DMS153 treated with DMSO at 0.1 percent for 48 hours (cell line): Measurements from ENCODE around the gene ZNF850.
A peak's percentile ranks its signal among the peaks of the same experiment; 100 is the strongest.
"Not testable (repeated sequence)": the region's sequence is repeated elsewhere in the genome, so short reads cannot be mapped to it uniquely, and the experiment has no call there.

Source experiments
- DNase-seq: peaks from one replicate; lab custom pipeline; 2025; ENCODE audit not compliant: unreplicated experiment; lab: John Stamatoyannopoulos, UW

Gene ZNF850

DNA sequence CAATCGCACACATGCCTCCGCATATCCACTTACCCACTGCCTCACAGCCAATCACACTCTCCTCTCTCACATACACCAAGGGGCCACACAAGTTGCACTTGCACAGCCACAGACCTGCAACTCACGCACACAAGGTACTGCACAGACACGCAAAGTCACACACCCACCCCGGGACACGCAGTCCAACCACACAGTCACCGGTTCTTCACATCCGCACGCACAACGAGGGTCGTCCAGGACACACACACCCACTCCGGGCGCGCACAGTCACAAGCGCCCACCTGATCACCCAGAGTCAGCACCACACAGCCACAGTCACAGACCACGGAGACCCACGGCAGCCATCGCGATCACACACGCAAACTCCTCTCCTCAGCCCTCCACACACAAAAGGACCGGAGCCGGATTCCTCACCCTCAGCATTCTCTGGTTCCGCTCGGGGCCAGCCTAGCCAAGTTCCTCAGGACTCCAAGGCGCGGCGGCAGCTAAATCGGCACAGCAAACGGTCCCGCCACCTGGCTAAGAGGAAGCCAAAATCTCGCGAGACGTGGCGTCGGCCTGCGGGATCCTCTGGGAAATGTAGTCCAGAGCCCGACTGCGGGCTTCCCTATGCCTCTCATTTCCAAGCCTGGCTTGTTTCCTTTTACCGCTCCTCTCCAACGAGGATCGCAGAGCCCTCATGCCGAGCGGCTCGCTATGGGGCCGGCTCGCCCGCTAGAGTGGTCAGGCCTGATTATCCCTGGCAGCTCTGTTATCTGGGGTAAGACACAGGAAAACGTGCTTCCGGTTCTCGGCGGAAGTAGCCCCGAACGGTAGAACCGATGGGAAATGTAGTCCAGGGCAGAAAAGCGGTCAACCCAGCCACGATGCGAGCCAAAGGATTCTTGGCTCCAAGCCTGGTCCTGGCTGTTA is at the start of gene ZNF850:
TSS of gene ZNF850 (minus strand) at position 497 of the 912 bp plus-strand sequence. CDS start 10,201 bp downstream, outside the sequence.
- peak; percentile 89 for DNase-seq

DNA sequence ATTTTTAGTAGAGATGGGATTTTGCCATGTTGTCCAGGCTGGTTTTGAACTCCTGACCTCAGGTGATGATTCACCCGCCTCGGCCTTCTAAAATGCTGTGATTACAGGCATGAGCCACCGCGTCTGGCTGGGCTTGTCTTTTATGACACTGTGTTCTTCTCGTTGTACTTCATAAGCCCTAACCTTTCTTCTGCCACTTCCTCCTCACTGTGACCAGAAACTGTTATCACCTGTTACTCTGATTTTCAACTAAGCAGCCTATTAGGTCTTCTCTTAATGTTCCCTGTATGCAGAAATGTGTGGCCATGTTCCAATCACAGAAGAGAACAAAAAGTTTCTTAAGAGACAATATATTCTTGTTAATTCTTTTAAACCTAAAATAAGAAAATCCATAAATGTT is 49.2 kb upstream of the ZNF850 start:
- DNase-seq = no peak

DNA sequence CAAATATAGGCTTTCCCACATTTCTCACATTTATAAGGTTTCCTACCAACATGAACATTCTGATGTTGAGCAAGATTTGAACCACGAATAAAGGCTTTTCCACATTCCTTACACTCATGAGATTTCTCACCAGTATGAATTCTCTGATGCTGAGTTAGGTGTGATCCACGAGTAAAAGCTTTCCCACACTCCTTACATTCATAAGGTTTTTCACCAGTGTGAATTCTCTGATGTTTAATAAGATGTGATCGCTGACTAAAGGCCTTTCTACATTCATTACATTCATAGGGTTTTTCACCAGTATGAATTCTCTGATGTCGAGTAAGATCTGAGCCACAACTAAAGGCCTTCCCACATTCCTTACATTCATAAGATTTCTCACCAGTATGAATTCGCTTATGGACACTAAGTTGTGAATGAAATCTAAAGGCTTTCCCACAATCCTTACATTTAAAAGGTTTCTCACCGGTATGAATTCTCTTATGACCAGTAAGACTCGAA is 46.6 kb upstream of the ZNF850 start:
- no peak for DNase-seq

DNA sequence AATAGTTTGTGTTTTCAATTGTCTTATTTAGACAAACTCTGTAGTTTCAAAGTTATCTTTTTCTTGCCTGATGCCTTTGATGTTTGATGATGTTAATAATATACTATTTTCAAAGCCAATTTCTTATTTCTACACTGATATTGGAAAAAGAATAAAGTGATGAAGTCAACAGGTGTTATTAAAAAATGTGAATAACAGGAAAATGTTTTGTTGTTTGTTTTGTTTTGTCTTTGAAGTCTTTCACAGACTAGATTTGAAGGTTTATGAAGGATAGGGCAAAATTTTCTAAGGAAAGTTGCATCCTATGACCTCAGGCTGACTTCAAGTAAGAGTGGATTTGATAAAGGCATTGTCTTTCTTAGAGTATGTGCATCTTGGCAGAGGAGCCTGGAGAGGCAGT is 34.4 kb upstream of the ZNF850 start:
- DNase-seq = no peak

DNA sequence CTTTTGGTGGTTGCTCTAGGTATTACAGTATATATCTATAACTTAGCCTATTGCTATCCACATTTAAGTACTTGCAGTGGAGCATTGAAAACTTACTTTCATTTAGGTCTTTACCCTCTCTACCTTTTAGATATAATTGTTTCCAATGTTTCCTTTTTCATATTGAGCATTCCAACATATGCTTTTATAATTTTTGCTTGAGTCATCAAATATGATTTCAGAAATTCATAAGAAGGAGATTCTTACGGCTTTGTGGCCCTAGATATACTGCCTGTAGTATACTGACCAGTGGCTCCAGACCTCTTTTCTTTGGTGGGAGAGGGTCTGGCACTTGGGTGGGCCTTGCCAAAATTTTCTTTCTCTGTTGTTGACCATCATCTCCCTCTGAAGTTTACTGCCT is 32.8 kb upstream of the ZNF850 start:
- DNase-seq = no peak

DNA sequence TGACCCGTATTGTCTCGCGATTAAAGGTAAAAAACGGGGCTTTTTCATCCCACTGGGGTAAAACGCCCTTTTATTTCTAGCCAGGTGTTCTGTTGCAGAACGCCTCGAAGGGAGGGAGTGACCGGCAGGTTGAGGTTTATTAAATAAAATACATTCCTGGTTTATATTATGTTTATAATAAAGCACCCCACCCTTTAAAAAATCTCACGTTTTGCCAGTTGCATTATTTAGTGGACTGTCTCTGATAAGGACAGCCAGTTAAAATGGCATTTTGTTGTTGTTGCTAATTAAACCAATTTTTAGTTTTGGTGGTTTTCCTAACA is 25.1 kb upstream of the ZNF850 start:
- DNase-seq = no peak

DNA sequence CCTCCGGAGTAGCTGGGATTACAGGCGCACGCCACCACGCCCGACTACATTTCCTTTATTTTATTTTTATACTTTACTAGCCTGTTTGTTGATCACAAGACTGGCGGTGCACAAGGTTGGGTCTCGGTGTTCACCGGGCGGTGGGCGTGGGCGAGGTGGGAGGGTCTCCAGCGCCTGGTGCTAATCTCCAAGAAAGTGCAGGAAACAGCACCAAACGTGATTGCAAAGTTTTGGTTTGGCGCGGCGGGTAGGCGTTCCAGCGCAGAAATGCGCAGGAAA is 24.0 kb upstream of the ZNF850 start:
- no peak for DNase-seq

DNA sequence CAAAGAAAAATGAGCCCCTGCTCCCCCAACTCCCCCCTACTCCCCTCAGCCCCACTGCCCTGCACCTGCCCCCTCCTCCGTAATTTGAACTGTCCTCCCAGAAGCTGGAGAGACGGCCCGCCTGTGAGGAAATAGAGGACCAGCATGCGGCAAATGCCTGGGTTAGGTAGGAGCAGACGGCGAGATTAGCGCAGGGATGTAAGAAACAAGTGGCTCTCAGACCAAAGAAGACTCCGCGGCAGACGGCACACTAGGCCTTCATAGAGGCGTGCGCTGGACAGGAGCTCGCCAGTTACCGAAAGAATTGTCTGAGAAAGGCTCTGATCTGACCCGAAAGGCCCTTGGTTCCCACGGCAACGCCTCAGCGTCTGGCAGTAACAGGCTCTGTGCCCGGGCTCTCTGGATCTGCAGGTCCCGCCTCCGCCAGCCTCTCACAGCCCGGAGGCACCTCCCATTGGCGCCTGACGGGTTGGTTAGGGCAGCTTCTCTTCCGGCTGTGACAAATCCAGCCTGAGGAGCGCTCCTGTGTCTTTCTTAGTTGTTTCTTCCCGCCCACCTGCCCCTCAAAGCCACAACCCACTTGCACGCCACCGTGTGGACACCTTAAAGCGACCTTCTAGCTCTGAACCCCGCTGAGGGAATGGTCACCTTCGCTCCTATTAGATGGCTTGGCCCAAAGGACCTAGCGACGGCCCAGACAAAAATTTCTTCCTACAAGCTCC is 19.0 kb upstream of the ZNF850 start:
- DNase-seq = not testable (repeated sequence)

DNA sequence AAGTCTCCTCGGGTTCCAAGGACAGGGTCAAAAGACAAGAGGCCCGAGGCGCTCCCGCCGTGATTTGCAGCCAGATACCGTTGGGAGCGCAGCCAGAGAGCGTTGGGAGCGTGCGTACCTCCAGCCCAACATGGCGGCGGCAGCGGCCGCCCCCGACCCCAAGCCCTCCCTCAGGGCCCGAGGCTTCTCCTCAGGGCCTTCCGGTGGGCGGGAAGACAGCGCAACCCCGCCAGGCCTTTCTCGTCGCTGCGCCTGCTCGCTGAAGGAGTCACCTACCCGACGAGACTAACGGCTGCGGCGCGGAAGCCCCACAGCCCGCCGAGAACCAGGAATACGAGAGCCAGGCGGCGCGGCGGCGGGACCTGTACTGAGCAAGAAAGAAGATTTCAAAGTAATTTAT is 3.2 kb upstream of the ZNF850 start:
- DNase-seq = no peak

DNA sequence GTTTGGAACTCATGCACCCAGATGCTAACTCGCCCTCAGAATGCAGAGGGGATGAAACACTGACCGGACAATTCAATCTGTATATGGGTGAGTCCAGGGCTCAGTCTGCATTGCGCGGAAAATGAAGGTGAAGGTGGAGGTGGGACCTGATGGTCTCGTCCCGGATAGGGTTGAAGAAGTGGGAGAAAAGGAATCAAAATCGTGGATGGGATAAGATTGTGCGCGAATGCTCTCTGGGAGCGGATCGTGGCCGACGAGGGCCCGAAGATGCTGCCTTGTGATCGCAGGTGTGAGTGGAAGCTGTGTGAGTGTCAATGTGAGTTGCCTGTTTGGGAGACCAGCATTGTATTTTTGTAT is 594 bp upstream of the ZNF850 start:
- DNase-seq = no peak

DNA sequence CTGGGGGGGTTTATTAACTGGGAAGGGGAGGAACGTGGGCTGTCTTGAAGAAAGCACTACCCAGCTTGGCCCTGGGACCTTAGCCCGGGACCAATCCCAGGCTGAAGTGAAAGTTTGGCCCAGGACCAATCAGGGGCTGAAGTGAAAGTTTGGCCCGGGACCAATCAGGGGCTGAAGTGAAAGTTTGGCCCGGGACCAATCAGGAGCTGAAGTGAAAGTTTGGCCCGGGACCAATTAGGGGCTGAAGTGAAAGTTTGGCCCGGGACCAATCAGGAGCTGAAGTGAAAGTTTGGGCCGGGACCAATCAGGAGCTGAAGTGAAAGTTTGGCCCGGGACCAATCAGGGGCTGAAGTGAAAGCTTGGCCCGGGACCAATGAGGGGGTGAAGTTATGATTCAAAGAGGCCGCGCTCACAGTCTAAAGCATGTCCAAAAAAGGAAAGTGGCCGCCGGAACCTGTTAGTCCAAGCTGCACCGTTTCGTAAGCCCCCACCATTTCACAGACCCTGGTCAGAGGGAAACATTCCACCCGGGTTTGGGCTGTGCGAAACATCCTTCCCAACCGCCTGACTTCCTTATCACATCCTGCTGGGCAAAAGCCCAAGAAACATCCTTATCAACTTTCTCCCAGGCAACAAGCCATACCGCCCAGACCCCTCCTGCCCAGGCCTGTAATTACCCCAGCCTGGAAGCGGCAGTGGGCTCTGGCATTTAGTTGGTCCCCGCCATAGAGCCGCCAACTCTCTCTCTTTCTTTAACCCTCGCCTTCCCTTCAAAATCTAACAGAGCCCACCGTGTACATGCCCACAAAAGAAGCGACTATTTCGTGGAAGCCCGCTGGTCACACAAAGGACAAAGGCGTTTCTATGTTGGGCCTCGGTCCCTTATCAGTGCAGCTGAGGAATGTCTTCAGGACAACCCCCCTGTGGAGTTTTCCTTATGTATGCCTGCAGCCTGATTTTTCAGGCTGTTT is 1.1 kb downstream of the ZNF850 start:
- no peak for DNase-seq

DNA sequence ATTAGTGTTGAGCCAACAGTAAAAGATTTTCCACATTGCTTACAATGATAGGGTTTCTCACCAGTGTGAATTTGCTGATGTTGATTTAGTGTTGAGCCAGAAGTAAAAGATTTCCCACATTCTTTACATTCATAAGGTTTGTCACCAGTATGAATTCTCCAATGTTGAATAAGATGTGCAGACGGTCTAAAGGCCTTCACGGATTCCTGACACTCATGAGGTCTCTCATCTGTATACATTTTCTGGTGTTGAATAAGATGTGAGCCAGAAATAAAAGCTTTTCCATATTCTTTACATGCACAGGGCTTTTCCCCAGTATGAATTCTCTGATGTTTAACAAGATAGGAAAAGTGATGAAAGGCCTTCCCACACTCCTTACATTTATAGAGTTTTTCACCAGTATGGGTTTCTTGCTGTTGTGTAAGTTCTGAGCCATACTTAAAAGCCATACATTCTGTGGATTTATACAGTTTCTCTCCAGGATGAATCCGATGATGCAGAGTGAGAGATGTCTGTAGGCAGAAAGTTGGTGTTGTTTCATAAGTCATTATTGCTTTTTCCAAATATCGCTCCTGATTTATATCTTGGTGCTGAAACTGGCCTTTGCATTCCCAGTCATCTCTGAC is 22.4 kb downstream of the ZNF850 start:
- no peak for DNase-seq

DNA sequence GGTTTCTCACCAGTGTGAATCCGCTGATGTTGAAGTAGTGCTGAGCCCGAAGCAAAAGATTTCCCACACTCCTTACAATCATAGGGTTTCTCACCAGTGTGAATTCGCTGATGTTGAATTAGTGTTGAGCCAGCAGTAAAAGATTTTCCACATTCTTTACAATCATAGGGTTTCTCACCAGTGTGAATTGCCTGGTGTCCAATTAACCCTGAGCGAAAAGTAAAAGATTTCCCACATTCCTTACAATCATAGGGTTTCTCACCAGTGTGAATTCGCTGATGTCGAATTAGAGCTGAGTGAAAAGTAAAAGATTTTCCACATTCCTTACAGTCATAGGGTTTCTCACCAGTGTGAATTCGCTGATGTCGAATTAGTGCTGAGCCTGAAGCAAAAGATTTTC is 23.0 kb downstream of the ZNF850 start:
- DNase-seq = not testable (repeated sequence)

DNA sequence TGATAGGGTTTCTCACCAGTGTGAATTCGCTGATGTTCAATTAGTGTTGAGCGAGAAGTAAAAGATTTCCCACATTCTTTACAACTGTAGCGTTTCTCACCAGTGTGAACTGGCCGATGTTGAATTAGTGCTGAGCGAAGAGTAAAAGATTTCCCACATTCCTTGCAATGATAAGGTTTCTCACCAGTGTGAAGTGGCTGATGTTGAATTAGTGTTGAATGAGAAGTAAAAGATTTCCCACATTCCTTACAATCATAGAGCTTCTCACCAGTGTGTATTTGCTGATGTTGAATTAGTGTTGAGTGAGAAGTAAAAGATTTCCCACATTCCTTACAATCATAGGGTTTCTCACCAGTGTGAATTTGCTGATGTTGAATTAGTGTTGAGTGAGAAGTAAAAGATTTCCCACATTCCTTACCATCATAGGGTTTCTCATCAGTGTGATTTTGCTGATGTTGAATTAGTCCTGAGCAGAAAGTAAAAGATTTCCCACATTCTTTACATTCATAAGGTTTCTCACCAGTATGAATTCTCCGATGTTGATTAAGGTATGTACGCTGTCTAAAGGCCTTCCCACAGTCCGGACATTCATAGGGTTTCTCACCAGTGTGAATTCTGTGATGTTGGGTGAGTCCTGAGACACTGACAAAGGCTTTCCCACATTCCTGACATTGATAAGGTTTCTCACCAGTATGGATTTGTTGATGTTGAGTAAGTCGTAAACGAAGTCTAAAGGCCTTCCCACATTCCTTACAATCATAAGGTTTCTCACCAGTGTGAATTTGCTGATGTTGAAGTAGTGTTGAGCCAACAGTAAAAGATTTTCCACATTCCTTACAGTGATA is 24.0 kb downstream of the ZNF850 start:
- no peak for DNase-seq

DNA sequence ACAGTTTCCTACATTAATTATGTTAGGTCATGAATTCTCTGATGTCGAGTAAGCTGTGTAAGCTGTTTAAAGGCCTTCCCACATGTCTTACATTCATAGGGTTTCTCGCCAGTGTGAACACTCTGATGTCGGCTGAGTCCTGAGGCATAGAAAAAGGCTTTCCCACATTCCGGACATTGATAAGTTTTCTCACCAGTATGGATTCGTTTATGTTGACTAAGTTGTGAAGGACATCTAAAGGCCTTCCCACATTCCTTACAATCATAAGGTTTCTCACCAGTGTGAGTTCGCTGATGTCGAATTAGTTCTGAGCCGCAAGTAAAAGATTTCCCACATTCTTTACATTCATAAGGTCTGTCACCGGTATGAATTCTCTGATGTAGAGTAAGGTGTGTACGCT is 24.9 kb downstream of the ZNF850 start:
- DNase-seq = no peak

DNA sequence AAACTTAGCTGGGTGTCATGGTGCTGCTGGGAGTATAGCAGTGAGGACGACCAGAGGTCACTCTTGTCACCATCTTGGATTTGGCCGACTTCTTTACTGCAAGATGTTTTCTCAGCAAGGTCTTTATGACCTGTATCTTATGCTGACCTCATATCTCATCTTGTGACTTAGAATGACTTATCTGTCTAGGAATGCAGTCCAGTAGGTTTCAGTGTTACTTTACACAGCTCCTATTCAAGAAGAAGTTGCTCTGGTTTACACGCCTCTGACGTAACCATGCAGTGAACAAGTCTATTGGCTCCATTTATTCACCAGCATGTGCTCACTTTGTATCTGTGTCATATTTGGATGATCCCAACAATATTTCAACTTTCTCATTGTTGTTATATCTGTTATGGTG is 26.7 kb downstream of the ZNF850 start:
- no peak for DNase-seq

DNA sequence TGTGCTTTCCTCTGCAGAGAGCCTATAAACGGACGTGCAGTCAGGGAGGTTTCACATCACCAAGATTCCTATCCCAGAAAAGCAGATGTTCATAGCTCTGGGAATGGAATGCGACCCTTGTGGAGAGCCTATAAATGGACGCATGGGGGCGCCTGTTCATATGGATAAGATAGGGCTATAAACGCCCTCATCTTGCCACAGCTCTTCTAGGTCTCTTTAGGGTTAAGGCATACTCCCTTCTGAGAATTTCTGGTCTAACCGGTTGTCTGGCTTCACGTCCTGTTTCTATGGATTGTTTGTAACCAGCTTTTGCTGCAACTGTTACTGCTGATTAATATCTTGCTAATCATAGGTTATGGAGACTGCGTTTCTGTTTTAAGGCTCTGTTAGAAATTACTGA is 36.4 kb downstream of the ZNF850 start:
- not testable (repeated sequence) for DNase-seq

DNA sequence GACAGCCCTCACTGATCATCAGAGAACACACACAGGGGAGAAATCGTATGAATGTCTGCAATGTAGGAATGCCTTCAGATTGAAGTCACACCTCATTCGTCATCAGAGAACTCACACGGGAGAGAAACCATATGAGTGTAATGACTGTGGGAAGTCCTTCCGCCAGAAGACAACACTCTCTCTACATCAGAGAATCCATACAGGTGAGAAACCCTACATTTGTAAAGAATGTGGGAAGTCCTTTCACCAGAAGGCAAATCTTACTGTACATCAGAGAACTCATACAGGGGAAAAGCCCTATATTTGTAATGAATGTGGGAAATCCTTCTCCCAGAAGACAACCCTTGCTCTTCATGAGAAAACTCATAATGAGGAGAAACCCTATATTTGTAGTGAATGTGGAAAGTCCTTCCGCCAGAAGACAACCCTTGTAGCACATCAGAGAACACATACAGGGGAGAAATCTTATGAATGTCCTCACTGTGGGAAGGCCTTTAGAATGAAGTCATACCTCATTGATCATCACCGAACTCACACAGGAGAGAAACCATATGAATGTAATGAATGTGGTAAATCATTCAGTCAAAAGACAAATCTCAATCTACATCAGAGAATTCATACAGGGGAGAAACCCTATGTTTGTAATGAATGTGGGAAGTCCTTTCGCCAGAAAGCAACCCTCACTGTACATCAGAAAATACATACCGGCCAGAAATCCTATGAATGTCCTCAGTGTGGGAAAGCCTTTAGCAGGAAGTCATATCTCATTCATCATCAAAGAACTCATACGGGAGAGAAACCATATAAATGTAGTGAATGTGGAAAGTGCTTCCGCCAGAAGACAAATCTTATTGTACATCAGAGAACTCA is 52.7 kb downstream of the ZNF850 start:
- DNase-seq = no peak

DNA sequence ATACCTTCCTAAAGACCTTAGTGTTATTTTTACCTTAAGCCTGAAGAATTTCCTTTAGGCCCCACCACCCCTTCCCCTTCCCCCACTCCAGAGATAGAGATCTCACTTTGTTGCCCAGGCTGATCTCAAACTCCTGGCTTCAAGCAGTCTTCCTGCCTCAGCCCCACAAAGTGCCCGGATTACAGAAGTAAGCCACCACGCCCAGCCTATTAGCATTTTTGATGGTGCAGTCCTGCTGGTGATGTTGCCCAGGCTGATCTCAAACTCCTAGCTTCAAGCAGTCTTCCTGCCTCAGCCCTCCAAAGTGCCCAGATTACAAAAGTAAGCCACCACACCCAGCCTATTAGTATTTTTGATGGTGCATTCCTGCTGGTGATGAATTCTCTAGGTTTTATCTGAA is 63.2 kb downstream of the ZNF850 start:
- DNase-seq = no peak
